EH (cell line): ENCODE measurements around the gene PEX11G.

Experiments used
- DNase-seq: peaks from one replicate; pipeline ENCODE4 v3.0.0-alpha.2; 2015; ENCODE audit warnings: low read depth

Gene PEX11G

GRCh38 chr19:7488736-7489353, at the start of gene PEX11G:
Gene PEX11G, minus strand, starts transcription at chr19:7489035. Its CDS starts 25 bp downstream, at chr19:7489010.
- DNase-seq, result peak; percentile 82

DNA sequence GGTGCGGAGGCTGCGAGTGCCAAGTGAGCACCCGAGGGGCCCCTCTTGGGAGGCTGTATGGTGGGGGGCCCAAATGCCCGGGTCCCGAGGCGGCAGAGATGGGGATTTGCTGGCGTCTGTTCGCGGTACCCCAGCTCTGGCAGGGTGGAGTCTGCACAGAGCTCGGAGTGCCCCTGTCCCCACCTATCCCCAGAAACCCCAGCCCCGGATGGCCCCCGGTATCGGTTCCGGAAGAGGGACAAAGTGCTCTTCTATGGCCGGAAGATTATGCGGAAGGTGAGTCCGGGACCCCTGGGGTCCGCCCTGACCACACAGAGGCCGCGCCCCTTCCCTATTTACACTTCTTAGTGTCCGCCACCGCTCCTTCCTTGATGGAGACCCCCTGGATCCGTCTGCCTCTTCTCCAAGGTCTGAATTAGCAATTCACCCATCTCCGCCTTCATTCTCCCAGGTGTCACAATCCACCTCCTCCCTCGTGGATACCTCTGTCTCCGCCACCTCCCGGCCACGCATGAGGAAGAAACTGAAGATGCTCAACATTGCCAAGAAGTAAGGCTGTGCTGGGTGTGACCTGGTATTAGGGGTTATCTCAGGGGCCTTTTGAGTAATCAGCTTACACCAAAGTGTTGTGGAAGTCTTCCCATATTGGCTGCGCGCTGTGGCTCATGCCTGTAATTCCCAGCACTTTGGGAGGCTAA, 47.3 kb upstream of the PEX11G start:
- DNase-seq, result no peak

DNA sequence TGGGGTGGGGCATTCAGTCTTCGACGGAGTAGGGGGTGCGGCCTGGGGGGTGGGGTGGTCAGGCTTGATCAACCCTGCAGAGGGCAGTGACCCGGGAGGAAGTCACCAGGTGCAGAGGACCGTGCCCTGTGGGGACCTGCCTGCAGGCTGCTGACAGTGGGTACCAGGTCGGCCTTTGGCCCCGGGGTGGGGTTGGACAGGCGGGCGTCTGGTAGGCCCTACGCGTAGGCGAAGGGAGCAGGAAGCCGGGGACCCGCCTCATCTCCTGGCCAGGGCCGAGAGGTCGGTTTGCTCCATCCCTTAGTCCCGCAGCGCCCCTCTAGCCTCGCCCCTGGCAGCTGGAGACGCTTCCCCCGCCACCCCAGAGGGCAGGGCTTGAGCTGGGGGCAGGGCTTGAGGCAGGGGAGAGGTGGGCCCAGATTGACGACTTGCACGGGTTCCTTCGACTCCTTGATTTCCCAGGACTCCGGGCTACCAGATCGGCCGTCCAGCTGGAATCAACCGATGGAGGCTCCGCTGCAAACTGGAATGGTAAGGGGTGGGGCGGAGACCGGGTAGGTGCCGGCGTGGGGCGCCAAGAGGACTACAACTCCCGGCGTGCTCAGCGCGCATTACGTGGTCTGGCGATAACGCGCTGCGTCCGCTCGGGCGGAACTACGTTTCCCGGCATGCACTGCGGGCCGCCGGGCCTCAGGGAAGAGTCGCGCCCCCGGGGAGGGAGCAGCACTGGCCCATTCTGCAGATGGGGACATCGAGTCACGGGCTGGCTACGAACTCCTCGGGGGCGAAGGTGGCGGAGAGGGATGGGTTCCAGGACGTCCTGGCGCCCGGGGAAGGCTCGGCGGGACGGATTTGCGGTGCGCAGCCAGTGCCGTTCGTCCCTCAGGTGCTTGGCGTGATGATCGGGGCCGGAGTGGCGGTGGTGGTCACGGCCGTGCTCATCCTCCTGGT, 46.5 kb upstream of the PEX11G start, which contains the start of gene PNPLA6:
Gene PNPLA6, plus strand, starts transcription at position 671 of the 951 bp plus-strand sequence. Its CDS starts 72 bp downstream, at position 743.
- DNase-seq, result peak; percentile 93

- DNase-seq, result peak; percentile 93
Measured at GRCh38 chr19:7534531-7535046, 45.8 kb upstream of the PEX11G start.

DNA sequence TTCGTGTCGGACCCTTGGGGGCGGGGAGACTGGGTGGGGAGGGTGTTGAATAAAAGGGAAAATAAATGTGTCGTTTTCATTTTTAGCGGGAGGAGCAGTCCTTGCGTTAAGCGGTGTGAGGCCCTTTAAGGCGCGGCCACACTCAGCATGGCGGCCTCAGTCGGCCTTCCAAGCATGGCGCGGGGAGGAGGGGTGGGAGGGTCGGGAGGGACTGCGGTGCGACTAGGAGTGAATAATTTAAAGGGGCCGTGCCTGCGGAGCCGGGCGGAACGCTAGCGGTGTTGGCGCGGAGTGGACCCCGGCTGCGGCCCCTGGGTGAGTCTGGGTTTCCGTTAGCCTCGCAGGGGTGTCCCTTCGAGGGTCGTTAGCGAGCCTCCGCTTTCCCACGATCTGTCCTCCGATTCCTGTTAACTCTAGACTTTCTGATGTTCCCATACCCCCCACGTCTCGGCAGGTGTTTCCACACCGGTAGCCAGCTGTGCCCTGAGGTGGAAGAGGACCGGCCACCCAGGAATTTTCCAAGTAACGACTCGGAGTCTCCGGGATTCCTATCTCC, 45.2 kb upstream of the PEX11G start:
- DNase-seq, result peak; percentile 88

DNA sequence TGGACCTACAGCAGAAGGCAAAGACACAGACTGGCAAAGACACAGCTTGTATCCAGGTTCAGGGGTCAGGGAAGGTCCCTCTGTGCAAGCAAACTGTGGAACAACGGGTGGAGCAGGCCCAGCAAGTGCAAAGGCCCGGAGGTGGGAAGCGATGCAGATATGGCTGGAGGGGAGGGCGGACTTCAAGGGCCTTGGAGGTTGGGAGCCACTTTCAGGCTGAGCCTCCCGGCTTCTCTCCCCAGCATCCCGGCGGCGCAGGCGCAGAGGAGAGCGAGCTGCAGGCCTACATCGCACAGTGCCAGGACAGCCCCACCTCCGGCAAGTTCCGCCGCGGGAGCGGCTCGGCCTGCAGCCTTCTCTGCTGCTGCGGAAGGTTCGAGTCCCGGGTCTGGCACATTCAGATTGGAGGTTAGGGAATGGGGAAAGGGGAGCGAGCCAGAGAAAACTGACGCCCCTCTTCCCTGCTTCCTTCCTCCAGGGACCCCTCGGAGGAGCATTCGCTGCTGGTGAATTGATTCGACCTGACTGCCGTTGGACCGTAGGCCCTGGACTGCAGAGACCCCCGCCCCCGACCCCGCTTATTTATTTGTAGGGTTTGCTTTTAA, 44.5 kb upstream of the PEX11G start:
- DNase-seq, result peak; percentile 64

- DNase-seq, result no peak
Measured at GRCh38 chr19:7529610-7530490, 41.0 kb upstream of the PEX11G start.

DNA sequence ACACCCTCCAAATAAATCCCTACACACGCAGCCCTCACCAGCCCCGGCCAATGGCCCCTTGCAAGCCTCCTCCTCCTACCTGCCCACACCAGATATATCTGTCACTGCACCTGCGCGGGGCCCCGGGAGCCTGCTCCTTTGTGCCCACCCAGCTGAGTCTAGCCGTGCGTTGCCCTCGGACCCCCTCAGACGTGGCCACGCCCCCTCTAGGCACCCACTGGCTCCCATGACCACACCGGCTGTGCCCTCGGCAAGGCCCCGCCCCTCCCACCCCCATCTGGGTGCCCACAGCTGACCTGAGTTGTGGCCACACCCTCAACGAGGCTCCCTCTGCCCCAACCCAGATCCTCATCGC, 40.4 kb upstream of the PEX11G start:
- DNase-seq, result no peak

- DNase-seq, result no peak
Measured at GRCh38 chr19:7528522-7529245, 39.8 kb upstream of the PEX11G start.

DNA sequence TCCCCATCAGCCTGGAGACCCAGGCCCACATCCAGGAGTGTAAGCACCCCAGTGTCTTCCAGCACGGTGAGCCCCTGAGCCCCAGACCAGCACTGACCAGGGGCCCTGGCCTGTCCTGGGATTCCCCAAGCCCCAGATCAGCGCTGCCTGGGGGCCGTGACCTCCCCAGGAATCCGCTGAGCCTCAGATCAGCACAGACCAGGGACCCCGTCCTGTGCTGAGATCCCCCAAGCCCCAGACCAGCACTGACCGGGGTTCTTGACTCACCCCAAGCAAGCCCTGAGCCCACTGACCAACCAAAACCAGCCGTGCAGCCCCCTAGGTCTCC, 39.3 kb upstream of the PEX11G start:
- no peak for DNase-seq

- no peak for DNase-seq
Measured at GRCh38 chr19:7527516-7528191, 38.8 kb upstream of the PEX11G start.

DNA sequence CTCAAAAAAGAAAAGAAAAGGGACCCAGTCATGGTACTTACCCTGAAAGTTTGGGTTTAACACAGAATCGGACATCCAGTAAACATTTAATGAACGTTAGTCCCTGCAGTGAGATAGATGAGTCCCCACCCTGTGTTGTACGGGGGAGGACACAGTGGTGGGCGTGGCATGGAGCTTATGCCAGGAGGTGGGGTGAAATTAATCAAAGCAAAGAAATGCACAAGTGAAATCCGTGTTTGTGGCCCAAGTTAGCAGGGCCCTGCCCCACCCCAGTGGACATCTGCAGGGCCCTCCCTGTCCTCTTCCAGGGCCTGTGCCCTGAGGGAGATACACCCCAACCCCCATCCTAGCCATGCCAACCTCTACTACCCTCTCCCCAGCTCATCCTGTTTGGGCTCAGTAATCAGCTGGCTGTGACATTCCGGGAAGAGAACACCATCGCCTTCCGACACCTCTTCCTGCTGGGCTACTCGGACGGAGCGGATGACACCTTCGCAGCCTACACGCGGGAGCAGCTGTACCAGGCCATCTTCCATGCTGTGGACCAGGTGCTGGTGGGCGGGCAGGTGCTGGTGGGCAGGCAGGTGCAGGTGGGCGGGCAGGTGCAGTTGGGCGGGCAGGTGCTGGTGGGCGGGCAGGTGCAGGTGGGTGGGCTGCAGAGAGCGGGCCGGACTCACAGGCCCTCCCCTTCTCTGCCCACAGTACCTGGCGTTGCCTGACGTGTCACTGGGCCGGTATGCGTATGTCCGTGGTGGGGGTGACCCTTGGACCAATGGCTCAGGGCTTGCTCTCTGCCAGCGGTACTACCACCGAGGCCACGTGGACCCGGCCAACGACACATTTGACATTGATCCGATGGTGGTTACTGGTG, 37.5 kb upstream of the PEX11G start:
- DNase-seq, result no peak

- DNase-seq, result no peak
Measured at GRCh38 chr19:7524992-7525739, 36.3 kb upstream of the PEX11G start.

DNA sequence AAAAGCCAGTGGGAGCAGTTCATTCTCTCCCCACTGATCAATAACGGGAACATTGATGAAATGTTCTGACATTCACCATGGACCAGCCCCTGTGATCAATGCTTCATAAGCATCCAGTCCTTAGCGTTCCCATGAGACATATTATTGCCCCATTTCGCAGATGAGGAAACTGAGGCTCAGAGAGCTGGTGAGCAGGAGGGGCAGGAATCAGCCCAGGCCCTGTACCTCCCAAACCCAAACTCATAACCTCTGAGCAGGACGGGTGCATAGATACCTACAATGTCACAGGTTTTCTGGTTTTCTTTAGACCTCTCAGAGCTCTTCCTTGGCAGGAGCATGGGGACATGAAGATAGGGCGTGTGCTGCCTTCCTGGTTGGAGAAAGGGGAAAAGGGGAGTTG, 35.7 kb upstream of the PEX11G start:
- no peak for DNase-seq

GRCh38 chr19:7522923-7523667, 34.3 kb upstream of the PEX11G start:
- DNase-seq, result peak; percentile 41

- peak; percentile 97 for DNase-seq
Measured at GRCh38 chr19:7522072-7522922, 33.5 kb upstream of the PEX11G start, which contains the start of gene MCOLN1. Gene MCOLN1, plus strand, starts transcription at chr19:7522624. Its CDS starts 127 bp downstream, at chr19:7522751.
